ENCODE data around the gene ABLIM2. TPM values are rescaled to one million over a fixed set of nuclear protein-coding genes. Genes with fewer than 3 reads are reported as not detected.

The ABLIM2 gene
- total and polyA plus RNA-seq, 2 of the 4 experiments (the other 2 are of a cell fraction) = under 0.01 to 0.10 TPM

GRCh38 chr4:8096690-8097061, 61.9 kb downstream of the ABLIM2 start:
- Histone ChIP-seq H3K36me3 (ENCODE audit: control insufficient read depth, insufficient read depth, low read length) (no peaks in the 10 kb centered on the region), H2BK15ac (ENCODE audit: low read depth, low read length) (no peak overlapping the region), H2BK5ac (ENCODE audit: low read depth, low read length, poor library complexity, severe bottlenecking) (no peak overlapping the region), H3K79me1 (ENCODE audit: low read depth in 1 of 2, low read length in 2 of 2) (no peaks in the 10 kb centered on the region), H3K9me3 (ENCODE audit: control insufficient read depth, insufficient read depth, low read length) (peaks cover 7% of the 10 kb centered on the region), H4K5ac (ENCODE audit: low read depth, low read length) (no peak overlapping the region), H2AK9ac (replicated peaks; ENCODE audit: low read depth, low read length, poor library complexity) (no peak overlapping the region), H2BK120ac (ENCODE audit: low read depth, low read length) (no peak overlapping the region), H3K23ac (ENCODE audit: low read depth, low read length) (no peak overlapping the region), H4K20me1 (ENCODE audit: insufficient read depth, low read length) (no peaks in the 10 kb centered on the region), H4K8ac (ENCODE audit: low read depth in 2 of 2, low read length in 2 of 2) (no peak overlapping the region), H4K91ac (ENCODE audit: insufficient read depth, low read depth, low read length) (no peak overlapping the region), H2AK5ac (ENCODE audit: low read depth, low read length) (no peak overlapping the region), H3K18ac (ENCODE audit: low read depth, low read length) (no peak overlapping the region), H3K4ac (ENCODE audit: low read depth, low read length) (no peak overlapping the region), H2AFZ (replicated peaks; ENCODE audit: low read length, poor library complexity) (no peak overlapping the region), H3K27ac (ENCODE audit: insufficient read depth, low read length) (no peak overlapping the region), H3K4me2 (ENCODE audit: low read depth, low read length) (no peak overlapping the region), H3K27me3 (ENCODE audit: control insufficient read depth, insufficient read depth, low read length) (peaks cover 28% of the 10 kb centered on the region), H3K4me1 (ENCODE audit: control insufficient read depth, insufficient read depth, low read length) (no peaks in the 10 kb centered on the region), H3K14ac (replicated peaks; ENCODE audit: low read depth, low read length) (no peak overlapping the region), H3K56ac (ENCODE audit: extremely low read depth, insufficient read depth, low read length) (no peak overlapping the region), H3K9me1 (ENCODE audit: insufficient read depth, low read length) (no peaks in the 10 kb centered on the region), H3K9ac (ENCODE audit: low read depth, low read length) (no peak overlapping the region), H2BK20ac (ENCODE audit: low read depth, low read length) (no peak overlapping the region), H3K4me3 (ENCODE audit: insufficient read depth, low read depth, low read length) (no peak overlapping the region)
- ATAC-seq (ENCODE audit: low read depth) (no peak), DNase-seq (no peak)
- 50% methylated on average over 8 of the region's 12 CpGs; no CpG with 5 or more reads in 1 of the 2 experiments for WGBS, 2 experiments (ENCODE audit: extremely low coverage in 2 of 2, insufficient read length in 1 of 2)
- BruUV-seq (replicated peaks) = no TSS peak
- ChIA-PET CTCF (no interaction called here), POLR2A (ENCODE audit: unreplicated experiment) (no interaction called here)
- in situ Hi-C loops (cut with MboI; ENCODE audit: low sequenced_read_pairs) = no loop called here
- intact Hi-C loops (cut with micrococcal nuclease) = no loop called here
- dilution Hi-C loops (cut with HindIII; ENCODE audit: low sequenced_read_pairs, unreplicated experiment) = no loop called here
- no peak for TF ChIP-seq NFE2L2 (IDR thresholded peaks at IDR 0.05; ENCODE audit: low read depth, low read length)
- no peak for TF ChIP-seq CTCF (conservative IDR thresholded peaks at IDR 0.05; ENCODE audit: low read depth, low read length)
- no peak for TF ChIP-seq MAFK (IDR thresholded peaks at IDR 0.05; ENCODE audit: low read depth, low read length)
- TF ChIP-seq CEBPB (IDR thresholded peaks at IDR 0.05; ENCODE audit: low read depth, low read length) = no peak
- TF ChIP-seq SMC3 (IDR thresholded peaks at IDR 0.05; ENCODE audit: low read depth, low read length) = no peak
